Superior temporal gyrus (tissue), 1 donor: ENCODE measurements around the gene SERPINB2.

Source experiments
- DNase-seq: peaks from one replicate; pipeline ENCODE4 v3.0.0-alpha.2; 2016; ENCODE audit errors: extremely low spot score

The SERPINB2 gene, protein sequence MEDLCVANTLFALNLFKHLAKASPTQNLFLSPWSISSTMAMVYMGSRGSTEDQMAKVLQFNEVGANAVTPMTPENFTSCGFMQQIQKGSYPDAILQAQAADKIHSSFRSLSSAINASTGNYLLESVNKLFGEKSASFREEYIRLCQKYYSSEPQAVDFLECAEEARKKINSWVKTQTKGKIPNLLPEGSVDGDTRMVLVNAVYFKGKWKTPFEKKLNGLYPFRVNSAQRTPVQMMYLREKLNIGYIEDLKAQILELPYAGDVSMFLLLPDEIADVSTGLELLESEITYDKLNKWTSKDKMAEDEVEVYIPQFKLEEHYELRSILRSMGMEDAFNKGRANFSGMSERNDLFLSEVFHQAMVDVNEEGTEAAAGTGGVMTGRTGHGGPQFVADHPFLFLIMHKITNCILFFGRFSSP

DNA sequence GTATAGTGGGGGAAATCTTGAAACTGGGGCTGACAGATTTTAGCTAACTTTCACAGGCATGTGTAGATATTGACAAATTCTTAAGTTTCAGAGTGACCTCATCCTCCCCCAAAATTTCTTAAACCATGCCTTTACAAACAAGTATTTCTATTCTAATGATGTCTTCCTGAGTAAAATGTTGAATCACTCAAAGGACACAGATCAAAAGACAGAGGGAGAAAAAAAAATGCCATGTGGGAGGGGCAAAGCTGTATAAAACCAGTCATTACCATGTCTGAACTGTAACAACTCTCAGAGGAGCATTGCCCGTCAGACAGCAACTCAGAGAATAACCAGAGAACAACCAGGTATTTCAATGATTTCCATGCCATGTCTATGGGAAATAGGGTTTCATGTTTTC is at the start of gene SERPINB2:
SERPINB2 (plus strand) TSS at position 282 of the 400 bp plus-strand sequence. CDS start 3,740 bp downstream, outside the sequence.
- DNase-seq = no peak

DNA sequence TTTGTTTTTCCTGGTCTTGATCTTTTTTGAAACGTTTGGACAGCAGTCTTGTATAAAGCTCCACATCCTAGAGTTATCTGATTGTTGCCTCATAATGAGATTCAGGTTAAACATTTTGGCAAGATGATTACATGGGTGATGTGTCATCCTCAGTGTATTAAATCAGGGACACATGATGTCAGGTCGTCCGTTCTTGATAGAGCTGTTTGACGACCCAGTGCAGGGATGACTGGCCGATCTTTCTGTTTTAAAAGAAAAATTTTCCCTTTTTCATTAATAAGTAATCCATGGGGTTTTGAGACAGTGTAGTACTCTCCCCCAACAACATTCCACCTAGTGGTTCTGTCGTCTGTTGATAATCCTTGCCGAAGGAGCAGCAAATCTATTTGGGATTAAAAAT is 44.5 kb upstream of the SERPINB2 start:
- no peak for DNase-seq

DNA sequence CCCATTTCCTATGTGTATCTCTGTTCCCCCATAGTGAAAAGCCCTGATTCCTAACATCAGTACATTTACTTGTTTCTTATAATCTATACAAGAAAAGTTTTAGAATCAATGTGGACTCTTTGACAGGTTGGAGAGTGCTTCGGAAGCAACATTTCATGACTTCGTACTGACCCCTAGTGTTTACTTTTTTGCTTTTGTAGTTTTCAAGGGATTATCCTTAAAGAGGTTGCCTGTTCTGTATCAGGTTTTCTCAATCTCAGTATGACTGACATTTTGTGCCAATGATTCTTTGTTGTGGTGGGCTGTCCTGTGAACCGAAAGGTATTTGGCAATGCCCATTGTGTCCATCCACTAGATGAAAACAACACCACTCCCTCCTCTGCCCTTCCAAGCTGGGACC is 43.3 kb upstream of the SERPINB2 start:
- DNase-seq = peak; percentile 53

DNA sequence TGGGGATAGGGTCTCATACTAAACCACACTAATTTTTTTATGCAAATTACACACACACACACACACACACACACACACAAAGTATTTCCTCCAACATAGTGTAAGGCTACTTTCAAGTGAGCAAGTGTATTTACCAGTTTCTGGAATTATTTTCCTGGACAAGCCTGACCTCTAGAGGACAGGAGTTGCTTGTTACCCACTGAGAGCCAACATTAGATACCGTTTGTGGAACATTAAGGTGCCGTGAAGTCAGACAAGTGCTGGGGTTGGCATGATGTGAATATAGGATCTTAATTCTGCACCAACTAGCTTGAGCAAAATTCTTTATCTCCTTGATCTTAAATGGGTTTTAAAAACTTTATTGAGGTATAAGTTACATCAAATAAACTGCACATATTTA is 39.3 kb upstream of the SERPINB2 start:
- peak; percentile 71 for DNase-seq

DNA sequence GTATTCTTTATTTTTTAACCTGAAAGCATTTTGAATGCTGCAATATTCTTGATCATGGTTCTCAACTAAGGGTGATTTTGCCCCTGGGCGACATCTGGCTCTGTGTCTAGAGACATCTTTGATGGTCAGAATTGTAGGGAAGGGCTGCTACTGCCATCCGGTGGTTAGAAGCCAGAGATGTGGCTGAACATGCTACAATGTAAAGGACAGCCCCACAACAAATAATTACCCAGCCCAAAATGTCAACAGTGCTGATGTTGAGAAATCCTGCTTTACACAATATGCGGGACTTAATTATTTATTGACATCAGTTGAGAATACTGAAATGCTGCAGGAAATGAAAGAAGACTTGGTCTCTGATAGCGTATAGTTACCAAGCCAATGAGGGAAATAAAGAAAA is 37.5 kb upstream of the SERPINB2 start:
- peak; percentile 29 for DNase-seq

DNA sequence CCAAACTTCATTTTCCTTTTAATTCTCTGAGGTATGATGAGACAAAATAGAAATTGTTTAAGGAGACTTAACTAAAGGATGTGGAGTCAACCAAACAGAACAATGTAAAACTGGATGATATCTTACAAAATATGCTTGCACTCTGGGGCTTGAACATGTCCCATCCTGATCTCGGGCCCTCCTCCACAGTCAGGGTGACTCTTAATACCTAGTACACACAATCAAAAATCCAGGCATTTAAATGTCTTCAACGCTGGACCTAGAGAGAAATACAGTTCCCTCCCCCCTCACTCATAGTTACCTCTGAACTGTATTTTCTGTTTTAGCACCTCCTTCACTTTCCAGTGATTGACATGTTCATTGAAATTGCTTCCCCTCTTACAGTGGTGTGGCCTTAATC is 36.9 kb upstream of the SERPINB2 start:
- DNase-seq = no peak

DNA sequence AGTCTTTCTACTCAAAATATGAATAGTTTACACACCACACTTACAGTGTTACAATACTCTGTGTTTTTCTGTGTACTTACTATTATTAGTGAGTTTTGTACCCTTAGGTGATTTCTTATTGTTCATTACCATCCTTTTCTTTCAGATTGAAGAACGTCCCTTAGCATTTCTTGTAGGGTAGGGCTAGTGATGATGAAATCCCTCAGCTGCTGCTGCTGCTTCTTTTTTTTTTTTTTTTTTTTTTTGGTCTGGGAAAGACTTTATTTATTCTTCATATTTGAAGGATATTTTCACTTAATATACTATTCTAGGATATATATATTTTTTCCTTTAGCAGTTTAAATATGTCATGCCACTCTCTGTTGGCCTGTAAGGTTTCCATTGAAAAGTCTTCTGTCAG is 29.0 kb upstream of the SERPINB2 start:
- no peak for DNase-seq

DNA sequence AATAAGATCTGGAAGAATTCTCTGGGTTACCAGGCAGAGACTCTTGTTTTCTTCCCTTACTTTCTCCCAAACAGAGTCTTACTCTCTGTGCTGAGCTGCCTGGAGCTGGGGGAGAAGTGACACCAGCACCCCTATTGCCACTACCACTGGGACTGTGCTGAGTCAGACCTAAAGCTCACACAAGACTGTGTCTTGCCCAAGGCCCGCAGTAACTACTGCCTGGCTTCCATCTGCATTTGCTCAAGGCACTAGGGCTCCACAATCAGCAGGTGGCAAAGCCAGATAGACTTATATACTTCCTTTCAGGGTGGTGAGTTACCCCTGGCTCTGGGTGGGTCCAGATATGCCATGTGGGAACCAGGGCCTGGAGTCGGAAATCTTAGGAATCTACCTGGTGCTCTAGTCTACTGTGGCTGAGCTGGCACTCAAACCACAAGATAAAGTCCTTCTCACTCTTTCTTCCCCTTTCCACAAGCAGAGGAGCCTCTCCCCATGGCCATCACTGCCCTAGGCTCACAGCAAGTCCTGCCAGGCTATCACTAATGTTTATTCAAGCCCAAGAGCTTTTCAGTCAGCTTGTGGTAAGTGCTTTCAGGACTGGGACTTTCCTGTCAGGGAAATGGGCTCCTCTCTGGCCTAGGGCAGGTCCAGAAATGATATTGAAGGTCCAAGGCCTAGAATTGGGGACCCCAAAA is 27.6 kb upstream of the SERPINB2 start:
- DNase-seq = no peak

DNA sequence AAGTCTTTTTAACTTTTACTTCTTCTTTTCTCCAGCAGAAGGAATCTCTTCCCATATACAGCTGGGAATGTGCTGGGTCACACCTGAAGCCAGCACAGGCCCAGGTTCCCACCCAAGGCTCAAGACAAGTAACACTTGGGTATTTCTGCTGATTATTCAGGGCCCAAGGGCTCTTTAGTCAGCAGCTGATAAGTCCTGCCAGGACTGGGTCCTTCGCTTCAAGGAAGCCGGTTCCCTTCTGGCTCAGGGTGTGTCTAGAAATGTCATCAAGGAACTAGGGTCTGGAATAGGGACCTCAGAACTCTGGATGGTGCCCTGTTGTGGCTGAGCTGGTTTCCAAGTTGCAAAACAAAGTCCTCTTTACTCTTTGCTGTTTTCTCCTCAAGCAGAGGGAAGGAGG is 27.0 kb upstream of the SERPINB2 start:
- no peak for DNase-seq

DNA sequence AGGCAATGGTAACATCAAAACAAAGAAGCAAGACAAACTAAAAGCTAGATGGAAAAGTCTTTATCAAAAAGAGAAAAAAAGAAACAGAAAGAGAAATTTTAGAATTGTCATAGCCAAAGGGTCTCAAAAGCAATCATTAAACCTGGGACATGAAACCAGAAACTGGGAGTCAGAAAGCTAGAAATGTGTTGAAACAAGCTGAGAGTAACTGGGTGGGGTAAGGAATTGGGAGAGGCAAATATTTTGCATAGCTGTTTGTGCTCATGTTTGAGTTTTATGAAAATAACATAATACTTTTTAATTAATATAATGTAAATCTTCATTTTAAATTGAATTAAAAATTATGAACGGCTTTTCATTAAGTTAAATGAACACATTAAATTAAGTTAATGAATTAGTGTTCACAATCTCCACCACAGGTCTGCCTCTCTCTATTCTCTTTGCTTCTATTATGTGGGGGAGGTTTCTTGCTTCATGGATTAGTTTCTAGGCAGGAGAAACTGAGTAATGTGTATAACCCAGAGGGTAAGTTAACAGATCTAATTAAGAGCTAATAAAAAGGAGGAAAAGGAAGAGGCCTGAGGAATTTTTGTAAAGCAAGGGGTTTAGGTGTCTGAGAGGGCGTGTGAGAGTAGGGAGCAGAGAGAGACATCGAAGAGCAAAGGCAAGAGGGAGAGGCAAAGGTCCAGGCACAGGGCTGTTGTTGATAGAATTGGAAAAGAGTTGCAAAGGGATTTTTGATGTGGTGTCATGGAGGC is 20.0 kb upstream of the SERPINB2 start:
- DNase-seq = no peak

DNA sequence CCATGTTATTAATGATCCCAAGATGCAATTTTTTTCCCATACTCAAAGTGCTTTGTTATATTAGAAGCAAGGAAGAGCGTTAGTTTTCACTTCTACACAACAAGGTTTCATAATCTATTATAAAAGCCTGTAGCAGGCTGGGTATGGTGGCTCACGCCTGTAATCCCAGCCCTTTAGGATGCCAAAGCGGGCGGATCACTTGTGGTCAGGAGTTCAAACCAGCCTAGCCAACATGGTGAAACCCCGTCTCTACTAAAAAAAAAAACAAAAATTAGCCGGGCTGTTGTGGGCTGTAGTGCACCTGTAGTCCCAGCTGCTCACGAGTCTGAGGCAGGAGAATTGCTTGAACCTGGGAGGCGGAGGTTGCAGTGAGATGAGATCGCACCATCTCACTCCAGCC is 19.0 kb upstream of the SERPINB2 start:
- no peak for DNase-seq

DNA sequence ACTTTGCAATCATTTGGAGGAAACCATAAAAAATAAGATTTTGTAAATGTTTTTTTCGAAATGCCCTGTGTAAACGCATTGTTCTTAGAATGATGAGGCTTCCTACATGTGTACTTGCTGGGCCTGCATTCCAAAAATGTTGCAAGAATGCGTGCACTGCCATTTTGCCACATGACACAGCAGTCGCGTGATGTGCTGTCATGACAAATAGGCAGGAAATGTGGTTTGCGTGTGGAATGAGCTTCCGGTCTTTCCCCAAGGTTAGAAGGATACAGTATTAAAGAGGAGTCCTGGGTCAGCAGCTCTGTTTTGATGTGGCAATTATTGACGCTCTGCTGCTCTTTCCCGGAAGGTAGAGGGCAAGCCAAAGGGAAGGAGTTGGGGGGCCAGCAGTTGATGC is 18.1 kb upstream of the SERPINB2 start:
- no peak for DNase-seq

DNA sequence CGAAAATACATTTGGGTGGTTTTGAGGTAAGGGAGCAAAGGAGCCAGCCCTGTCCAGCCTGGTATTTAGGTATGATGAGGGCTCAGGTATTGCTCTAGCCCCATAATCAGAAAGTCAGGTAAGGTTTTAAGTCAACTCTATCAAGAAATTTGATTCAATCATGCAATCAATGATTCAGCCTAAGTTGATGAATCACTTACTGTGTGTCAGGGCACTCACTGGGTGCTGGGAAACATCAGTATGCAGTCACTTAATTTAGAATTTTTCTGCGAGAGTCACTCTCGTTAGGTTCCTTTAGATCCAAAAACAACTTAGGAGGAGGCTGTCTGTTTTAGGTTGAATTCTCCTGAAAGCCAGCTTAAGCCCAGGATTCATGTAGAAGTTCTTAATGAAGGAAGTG is 17.7 kb upstream of the SERPINB2 start:
- DNase-seq = no peak

DNA sequence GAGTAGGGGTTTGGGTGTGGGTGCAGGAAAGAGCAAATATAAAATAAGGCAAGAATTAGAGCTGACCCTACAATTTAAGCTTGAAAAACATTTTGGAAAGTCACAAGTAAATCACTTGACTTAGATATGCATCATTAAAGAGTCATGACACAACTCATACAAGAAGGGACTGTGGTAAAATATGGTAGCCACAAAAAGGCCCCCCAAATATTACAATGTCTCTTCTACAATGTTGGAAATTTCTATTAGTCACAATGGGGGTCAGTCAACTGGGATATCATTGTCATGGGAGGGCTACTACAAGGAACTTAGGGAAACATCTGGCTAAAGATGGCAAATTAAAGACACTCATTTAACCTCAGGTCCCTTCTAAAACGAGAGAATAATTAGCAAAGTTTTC is 15.7 kb upstream of the SERPINB2 start:
- DNase-seq = no peak

DNA sequence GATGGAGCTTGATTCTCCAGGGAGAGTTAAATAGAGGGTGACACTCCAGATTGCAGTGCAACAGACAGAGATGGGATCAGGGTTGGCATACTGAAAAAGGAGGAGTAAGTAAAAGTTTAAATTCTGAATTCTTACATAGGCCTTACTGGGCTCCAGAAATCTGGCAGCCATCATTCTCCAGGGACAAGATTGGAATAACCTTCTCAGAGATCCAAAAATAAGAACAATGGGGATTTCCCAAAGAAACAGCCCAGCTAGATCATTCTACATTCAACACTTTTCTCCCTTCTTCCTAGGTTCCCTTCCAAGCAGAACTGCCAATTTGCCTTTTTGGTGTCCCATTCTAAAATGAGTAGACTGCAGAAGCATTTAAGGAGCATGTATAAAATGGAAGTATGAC is 14.9 kb upstream of the SERPINB2 start:
- no peak for DNase-seq

DNA sequence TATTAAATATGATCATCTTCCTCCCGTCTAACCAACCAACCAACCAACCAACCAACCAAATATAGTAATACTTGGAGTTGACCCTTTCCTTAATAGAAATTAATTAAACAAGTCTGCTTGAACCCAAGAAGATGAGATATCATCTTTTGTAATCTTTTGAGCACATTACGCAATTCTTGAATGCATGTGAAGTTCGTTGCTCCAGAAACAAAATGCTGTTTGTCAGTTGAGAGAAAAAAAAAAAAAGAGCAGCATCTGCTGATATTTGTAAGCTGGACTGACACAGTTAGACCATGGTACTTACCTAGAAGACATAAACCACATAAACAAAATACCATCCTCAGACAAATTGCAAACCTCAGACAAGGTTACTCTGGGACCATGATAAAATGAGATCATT is 9.2 kb upstream of the SERPINB2 start:
- DNase-seq = no peak

DNA sequence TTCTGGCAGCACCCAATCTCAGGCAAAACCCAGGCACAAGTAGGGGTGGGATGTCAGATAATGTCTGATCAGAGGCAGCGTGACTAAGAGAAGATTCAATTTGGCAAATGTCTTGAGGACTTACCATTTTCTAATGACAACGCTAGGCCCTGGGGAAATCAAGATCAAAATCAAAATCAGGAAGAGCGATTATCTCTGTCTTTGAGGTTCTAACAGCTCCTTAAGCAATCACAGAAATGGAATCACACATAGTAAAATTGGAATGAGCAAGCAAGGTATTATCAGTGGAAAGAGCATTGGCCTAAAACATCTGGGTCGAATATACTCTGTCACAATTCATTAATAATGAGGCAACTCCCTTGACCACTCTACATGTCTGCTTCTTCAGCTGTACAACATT is 8.6 kb upstream of the SERPINB2 start:
- no peak for DNase-seq

DNA sequence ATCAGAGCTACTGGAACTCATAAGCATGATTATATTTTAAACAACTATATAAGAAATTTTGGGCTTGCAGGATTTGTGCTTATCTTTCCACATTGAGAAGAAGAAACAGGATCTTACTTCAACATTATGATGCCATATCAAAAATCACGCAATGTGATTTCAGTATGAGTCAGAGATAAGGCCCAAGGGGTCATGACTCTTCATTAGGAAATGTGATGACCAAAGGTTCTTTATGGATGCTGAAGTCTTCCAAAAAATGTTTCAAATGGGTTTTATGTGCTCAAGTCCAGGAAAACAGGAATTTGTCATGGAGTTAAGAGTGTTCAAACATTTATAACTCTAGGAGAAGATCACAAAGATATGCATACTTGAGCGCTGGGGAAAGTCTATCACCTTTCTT is 7.8 kb upstream of the SERPINB2 start:
- DNase-seq = no peak

DNA sequence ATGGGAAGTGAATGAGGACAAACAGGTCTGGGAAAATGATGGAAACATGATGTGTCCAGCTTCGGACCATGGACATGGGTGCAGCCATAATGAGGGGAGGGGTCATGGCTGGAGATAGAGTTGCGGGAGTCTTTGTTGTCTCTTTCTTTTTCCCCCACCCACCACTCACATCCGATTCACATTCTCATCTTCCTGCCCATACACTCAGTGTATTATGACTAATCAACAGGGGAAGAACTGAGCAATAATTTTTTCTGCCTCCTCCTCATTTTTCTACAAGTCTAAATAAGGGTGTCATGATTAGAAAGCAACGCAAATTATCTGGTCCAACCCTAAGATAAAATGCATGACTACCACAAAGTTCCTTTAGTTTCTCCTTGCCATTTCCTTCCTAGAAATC is 5.7 kb upstream of the SERPINB2 start:
- no peak for DNase-seq

DNA sequence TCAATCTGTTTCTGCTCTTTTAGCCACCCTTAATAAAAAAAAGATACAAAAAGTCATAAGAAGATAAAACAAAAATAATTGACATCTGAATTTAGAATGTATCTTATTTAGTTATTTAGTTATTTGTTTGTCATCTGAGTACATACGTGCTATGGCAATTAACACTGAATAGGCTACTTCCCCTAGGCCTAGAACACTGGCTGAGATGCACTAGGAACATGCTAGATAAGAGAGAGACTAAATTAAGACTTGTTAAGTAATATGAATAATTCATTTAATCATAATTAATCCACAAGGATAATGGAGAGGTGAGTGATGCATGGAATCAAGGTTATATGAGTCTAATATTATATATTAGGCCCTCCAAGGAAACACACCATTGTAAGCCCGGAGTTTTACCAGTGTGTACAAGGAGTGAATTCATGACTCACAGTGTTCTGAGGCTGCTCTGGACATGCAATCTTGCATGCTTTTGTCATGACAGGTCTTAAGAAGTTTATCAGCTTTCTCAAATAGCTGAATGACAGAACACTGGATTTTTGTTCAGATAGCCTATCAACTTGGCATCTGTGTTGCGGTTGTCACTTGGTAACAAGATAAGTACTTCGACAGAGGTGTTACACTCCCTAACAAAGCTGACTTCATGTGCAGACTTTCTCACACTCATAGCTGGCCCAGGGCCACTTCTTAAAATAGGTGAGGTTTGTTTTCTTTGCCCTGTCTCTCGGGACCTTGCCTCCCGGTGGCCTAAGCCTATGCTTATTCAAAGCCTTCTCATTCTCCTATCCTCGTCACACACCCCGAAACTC is 5.0 kb upstream of the SERPINB2 start:
- no peak for DNase-seq

DNA sequence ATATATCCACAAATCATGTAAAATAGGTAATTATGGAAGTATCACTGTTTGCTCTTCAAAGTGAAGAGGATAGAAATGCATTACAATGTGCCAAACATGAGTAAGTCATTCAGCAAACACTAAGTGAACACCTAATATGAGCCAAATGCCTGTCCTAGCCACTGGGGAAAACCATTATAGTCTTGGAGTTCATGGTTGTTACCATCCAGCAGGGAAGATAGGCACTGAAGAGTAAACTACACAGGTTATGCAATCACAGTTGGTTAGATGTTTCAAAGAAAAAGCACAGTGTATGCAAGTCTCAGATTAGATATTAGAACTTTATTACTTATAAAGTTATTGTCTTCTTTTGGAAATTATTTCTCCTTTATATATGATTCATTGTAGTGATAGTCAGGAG is 3.9 kb upstream of the SERPINB2 start:
- DNase-seq = no peak
